CD14-positive monocyte (primary cell): ENCODE measurements around the gene SIK2. TPM values are rescaled to one million over a fixed set of nuclear protein-coding genes. Genes with fewer than 3 reads are reported as not detected.

Source experiments
- DNase-seq, 3 donors: peaks; one replicate each; pipeline ENCODE4 v3.0.0-alpha.2; 2011 to 2022
- H2AFZ ChIP-seq: 2 replicates; pipeline ENCODE4 v1.6.0; 2012; ENCODE audit warnings: mild to moderate bottlenecking, low read depth, low read length, inconsistent platforms; ENCODE audit not compliant: insufficient read depth, poor library complexity, severe bottlenecking
- H3K27ac ChIP-seq, 2 donors: 1 replicate in 1 of 2; 2 replicates in 1 of 2; pipeline ENCODE4 v1.5.1; 2012 to 2013; ENCODE audit warnings: low read length in 2 of 2, control low read depth in 1 of 2, inconsistent platforms in 1 of 2, low read depth in 1 of 2, mild to moderate bottlenecking in 1 of 2
- H3K27me3 ChIP-seq, 2 donors: one replicate each; pipeline versions ENCODE4 v1.6.0 to v1.6.1; 2011 to 2013; ENCODE audit warnings: low read length in 2 of 2; ENCODE audit not compliant: control insufficient read depth in 2 of 2, insufficient read depth in 2 of 2
- H3K36me3 ChIP-seq, 2 donors: replicated peaks in 1 of 2; 1 replicate in 1 of 2; 2 replicates in 1 of 2; pipeline versions ENCODE4 v1.5.1 to v1.6.1; 2012 to 2013; ENCODE audit warnings: low read length in 2 of 2, control low read depth in 1 of 2, inconsistent platforms in 1 of 2, mild to moderate bottlenecking in 1 of 2; ENCODE audit not compliant: insufficient read depth in 2 of 2, control insufficient read depth in 1 of 2
- H3K4me1 ChIP-seq, 2 donors: 1 replicate in 1 of 2; 2 replicates in 1 of 2; pipeline versions ENCODE4 v1.5.1 to v1.6.1; 2012 to 2013; ENCODE audit warnings: low read length in 2 of 2, control low read depth in 1 of 2, inconsistent platforms in 1 of 2, mild to moderate bottlenecking in 1 of 2, moderate library complexity in 1 of 2; ENCODE audit not compliant: insufficient read depth in 2 of 2, control insufficient read depth in 1 of 2
- H3K4me2 ChIP-seq: replicated peaks from 2 replicates; pipeline ENCODE3; 2012; ENCODE audit warnings: low read length, moderate library complexity, mild to moderate bottlenecking; ENCODE audit not compliant: poor library complexity, severe bottlenecking; ENCODE audit errors: extremely low read depth
- H3K4me3 ChIP-seq, 3 experiments: fragments of 200-600 bp in 1 of 3; sonication (generic) in 1 of 3; replicated peaks in 1 of 3; 1 replicate in 2 of 3; 2 replicates in 1 of 3; pipeline ENCODE4 v1.5.1; 2011 to 2013; ENCODE audit warnings: low read length in 3 of 3, mild to moderate bottlenecking in 3 of 3, control low read depth in 2 of 3, low read depth in 2 of 3, inconsistent platforms in 1 of 3, moderate library complexity in 1 of 3
- H3K79me2 ChIP-seq: 2 replicates; pipeline ENCODE4 v1.6.0; 2012; ENCODE audit warnings: mild to moderate bottlenecking, control low read depth, inconsistent platforms, low read length, moderate library complexity; ENCODE audit not compliant: insufficient read depth
- H3K9ac ChIP-seq: 2 replicates; pipeline ENCODE4 v1.6.0; 2017; ENCODE audit warnings: low read length, mild to moderate bottlenecking; ENCODE audit not compliant: insufficient read depth, poor library complexity, severe bottlenecking
- H3K9me3 ChIP-seq, 2 donors: replicated peaks in 1 of 2; 1 replicate in 1 of 2; 2 replicates in 1 of 2; pipeline versions ENCODE4 v1.5.1 to v1.6.1; 2012 to 2013; ENCODE audit warnings: low read length in 2 of 2, control low read depth in 1 of 2; ENCODE audit not compliant: control insufficient read depth in 1 of 2, insufficient read depth in 1 of 2
- H4K20me1 ChIP-seq: 2 replicates; pipeline ENCODE4 v1.6.0; 2012; ENCODE audit warnings: mild to moderate bottlenecking, low read length, control low read depth, moderate library complexity; ENCODE audit not compliant: insufficient read depth
- H3K27ac Mint-ChIP-seq, 7 donors: one replicate each; pipeline ENCODE4 v1.8.0; 2020; ENCODE audit warnings: mild to moderate bottlenecking in 7 of 7, mixed read lengths in 7 of 7, moderate library complexity in 6 of 7, inconsistent platforms in 2 of 7
- H3K27me3 Mint-ChIP-seq, 3 donors: one replicate each; pipeline ENCODE4 v1.8.0; 2021 to 2022; ENCODE audit warnings: low read depth in 3 of 3, mild to moderate bottlenecking in 3 of 3, mixed read lengths in 3 of 3, moderate library complexity in 3 of 3, inconsistent platforms in 1 of 3
- H3K36me3 Mint-ChIP-seq, 2 donors: one replicate each; pipeline ENCODE4 v1.8.0; 2020; ENCODE audit warnings: mixed read lengths in 2 of 2, inconsistent platforms in 1 of 2, mild to moderate bottlenecking in 1 of 2
- H3K4me1 Mint-ChIP-seq: one replicate; pipeline ENCODE4 v1.8.0; 2020; ENCODE audit warnings: mild to moderate bottlenecking, mixed read lengths
- H3K4me3 Mint-ChIP-seq, 2 donors: one replicate each; pipeline ENCODE4 v1.8.0; 2020; ENCODE audit warnings: mild to moderate bottlenecking in 2 of 2, mixed read lengths in 2 of 2, moderate library complexity in 1 of 2
- H3K9me3 Mint-ChIP-seq, 7 donors: one replicate each; pipeline ENCODE4 v1.8.0; 2020 to 2022; ENCODE audit warnings: mixed read lengths in 7 of 7, mild to moderate bottlenecking in 6 of 7, moderate library complexity in 6 of 7, inconsistent platforms in 2 of 7
- WGBS: methylation state at CpG from one replicate; pipeline ENCODE4 v1.1.5; 2013; ENCODE audit warnings: missing lambda C conversion rate; ENCODE audit not compliant: insufficient coverage; 5-methylcytosine and 5-hydroxymethylcytosine counted together
- intact Hi-C, 2 donors: fragments of 100-400 bp; cut with micrococcal nuclease; formaldehyde crosslinking; loops; one replicate each; pipeline versions ENCODE4 v1.15.0 to v1.15.1; 2023
- polyA plus RNA-seq, 3 donors: library from polyadenylated mRNA; depleted of rRNA in 1 of 3; unstranded in 2 of 3; stranded (reverse) in 1 of 3; fragments of 300-500 nt in 2 of 3; fragments of >200 nt in 1 of 3; fragmentation: Illumina TruSeq in 2 of 3; gene quantifications; 1 replicate in 2 of 3; 2 replicates in 1 of 3; pipeline ENCODE4 v1.2.3, GENCODE V29; 2012 to 2021
- TF ChIP-seq, protein P1 (sequence below): fragments of 200-600 bp; IDR thresholded peaks from one replicate; pipeline ENCODE4 v1.8.0; 2022; ENCODE audit warnings: antibody characterized with exemption, mild to moderate bottlenecking

Gene SIK2
- polyA plus RNA-seq, 3 donors, result 0.16 to 8.8 (median 0.23) TPM

DNA sequence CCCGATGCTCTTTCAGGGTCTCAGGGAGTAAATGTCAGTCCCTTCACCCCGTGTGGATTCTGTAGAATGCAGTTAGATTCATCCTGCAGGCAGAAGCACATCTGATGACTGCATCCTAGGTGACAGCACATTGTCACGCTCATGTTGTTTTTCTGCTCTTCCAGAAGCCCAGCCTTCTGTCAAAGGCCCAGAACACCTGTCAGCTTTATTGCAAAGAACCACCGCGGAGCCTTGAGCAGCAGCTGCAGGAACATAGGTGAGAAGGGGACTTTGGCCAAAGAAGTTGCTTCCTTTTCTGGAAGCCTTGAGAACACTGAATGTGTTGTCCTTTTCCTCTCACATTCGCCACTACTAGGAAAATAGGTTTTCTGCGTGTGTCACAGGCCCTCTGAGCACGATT, 120.3 kb downstream of the SIK2 start:
- H4K20me1 ChIP-seq, result no peaks in the 10 kb centered on the region
- peaks cover 84 to 99% of the 10 kb centered on the region in 2 donors for H3K36me3 ChIP-seq
- no peaks in the 10 kb centered on the region for H3K4me1 Mint-ChIP-seq
- H3K9ac ChIP-seq, result no peak overlapping the region
- no peak overlapping the region for H3K27ac Mint-ChIP-seq
- peaks cover 0 to 1% (median 0%) of the 10 kb centered on the region in 3 donors for H3K27me3 Mint-ChIP-seq
- H3K4me1 ChIP-seq, result no peaks in the 10 kb centered on the region
- H3K9me3 Mint-ChIP-seq, result peaks cover 0 to 1% (median 0%) of the 10 kb centered on the region in 7 donors
- H3K4me2 ChIP-seq, result no peak overlapping the region
- no peak for DNase-seq
- 99% methylated on average over 7 of the region's 8 CpGs for WGBS
- H3K4me3 ChIP-seq, result no peak overlapping the region
- no peak overlapping the region for H3K27ac ChIP-seq
- H3K27me3 ChIP-seq, result no peaks in the 10 kb centered on the region
- TF ChIP-seq, protein P1, sequence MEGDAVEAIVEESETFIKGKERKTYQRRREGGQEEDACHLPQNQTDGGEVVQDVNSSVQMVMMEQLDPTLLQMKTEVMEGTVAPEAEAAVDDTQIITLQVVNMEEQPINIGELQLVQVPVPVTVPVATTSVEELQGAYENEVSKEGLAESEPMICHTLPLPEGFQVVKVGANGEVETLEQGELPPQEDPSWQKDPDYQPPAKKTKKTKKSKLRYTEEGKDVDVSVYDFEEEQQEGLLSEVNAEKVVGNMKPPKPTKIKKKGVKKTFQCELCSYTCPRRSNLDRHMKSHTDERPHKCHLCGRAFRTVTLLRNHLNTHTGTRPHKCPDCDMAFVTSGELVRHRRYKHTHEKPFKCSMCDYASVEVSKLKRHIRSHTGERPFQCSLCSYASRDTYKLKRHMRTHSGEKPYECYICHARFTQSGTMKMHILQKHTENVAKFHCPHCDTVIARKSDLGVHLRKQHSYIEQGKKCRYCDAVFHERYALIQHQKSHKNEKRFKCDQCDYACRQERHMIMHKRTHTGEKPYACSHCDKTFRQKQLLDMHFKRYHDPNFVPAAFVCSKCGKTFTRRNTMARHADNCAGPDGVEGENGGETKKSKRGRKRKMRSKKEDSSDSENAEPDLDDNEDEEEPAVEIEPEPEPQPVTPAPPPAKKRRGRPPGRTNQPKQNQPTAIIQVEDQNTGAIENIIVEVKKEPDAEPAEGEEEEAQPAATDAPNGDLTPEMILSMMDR, result no peak
- intact Hi-C loops, result no loop called here
- no peaks in the 10 kb centered on the region for H3K9me3 ChIP-seq
- H2AFZ ChIP-seq, result no peak overlapping the region
- no peak overlapping the region for H3K4me3 Mint-ChIP-seq
- no peaks in the 10 kb centered on the region for H3K79me2 ChIP-seq
- peaks cover 94 to 95% of the 10 kb centered on the region in 2 donors for H3K36me3 Mint-ChIP-seq

DNA sequence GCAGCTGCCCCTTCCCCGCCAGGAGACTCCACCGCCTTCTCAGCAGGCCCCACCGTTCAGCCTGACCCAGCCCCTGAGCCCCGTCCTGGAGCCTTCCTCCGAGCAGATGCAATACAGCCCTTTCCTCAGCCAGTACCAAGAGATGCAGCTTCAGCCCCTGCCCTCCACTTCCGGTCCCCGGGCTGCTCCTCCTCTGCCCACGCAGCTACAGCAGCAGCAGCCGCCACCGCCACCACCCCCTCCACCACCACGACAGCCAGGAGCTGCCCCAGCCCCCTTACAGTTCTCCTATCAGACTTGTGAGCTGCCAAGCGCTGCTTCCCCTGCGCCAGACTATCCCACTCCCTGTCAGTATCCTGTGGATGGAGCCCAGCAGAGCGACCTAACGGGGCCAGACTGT, 121.3 kb downstream of the SIK2 start:
- intact Hi-C loops, result no loop called here
- WGBS, result 96% methylated on average over 12 of the region's 15 CpGs

More for the DNA sequence above, 121.3 kb downstream of the SIK2 start:
- H3K9ac ChIP-seq, result no peak overlapping the region
- no peaks in the 10 kb centered on the region for H3K9me3 ChIP-seq
- peaks cover 0 to 1% (median 0%) of the 10 kb centered on the region in 3 donors for H3K27me3 Mint-ChIP-seq
- H3K4me3 ChIP-seq, result no peak overlapping the region
- no peak overlapping the region for H3K4me2 ChIP-seq
- H3K4me1 Mint-ChIP-seq, result no peaks in the 10 kb centered on the region
- H3K4me1 ChIP-seq, result no peaks in the 10 kb centered on the region
- H4K20me1 ChIP-seq, result no peaks in the 10 kb centered on the region
- no peak for DNase-seq
- no peak overlapping the region for H3K4me3 Mint-ChIP-seq
- H3K27ac ChIP-seq, result no peak overlapping the region
- H3K9me3 Mint-ChIP-seq, result no peaks in the 10 kb centered on the region
- peak overlapping the region in 1 of 7 donors; percentile 49 for H3K27ac Mint-ChIP-seq
- no peaks in the 10 kb centered on the region for H3K27me3 ChIP-seq
- H3K36me3 Mint-ChIP-seq, result peaks cover 87 to 93% of the 10 kb centered on the region in 2 donors
- no peaks in the 10 kb centered on the region for H3K79me2 ChIP-seq
- peaks cover 82 to 93% of the 10 kb centered on the region in 2 donors for H3K36me3 ChIP-seq
- H2AFZ ChIP-seq, result no peak overlapping the region
- TF ChIP-seq, protein P1, result no peak
